Measurements from ENCODE around the gene GTF2H1.
"Not testable (repeated sequence)": the region's sequence is repeated elsewhere in the genome, so short reads cannot be mapped to it uniquely, and the experiment has no call there.

The GTF2H1 gene

GRCh38 chr11:18383388-18384156 is 61.2 kb downstream of the GTF2H1 start:
- peak; percentile 96 for DNase-seq

DNA sequence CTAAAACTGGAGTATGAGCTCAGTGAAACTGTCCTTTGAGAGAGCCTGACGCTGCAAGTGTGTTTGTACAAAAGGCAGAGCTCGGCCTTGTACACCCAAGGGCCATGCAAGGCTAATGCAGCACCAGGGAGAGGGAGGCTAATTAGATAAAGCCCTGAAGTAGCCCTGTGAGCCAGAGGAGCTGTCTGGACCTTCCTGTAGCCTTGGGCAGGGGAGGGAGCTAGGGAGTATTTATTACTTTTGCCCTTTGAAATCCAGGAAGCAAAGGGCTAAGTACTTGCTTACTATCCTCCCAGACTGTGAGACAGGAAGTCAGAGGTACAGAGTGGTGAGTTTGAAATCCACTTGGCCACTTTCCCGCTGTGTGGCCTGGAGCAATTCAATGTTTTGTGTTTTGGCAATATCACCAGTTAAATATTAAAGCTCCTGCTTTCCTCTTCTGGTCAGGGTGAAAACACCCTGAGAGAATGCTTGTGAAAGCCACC is 61.8 kb downstream of the GTF2H1 start:
- DNase-seq, result peak; percentile 52

DNA sequence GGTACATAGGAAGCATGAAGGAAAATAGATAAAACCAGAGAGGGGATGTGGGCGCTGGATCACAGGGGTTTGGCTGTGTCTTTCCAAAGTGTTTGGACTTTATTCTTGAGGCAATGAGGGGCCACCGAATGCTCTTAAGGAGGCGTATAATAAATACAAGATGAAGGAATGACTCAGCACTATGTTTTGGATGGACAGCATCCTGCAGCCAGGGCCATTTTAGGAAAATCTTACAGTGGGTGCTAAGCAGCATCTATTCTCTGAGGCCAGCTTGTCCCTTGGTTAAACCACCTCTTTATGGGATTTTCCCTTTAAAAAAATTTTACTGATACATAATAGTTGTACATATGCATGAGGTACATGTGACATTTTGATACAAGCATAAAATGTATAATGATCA is 67.7 kb downstream of the GTF2H1 start:
- no peak for DNase-seq

GRCh38 chr11:18392434-18393321 is 70.3 kb downstream of the GTF2H1 start:
- DNase-seq, result no peak

DNA sequence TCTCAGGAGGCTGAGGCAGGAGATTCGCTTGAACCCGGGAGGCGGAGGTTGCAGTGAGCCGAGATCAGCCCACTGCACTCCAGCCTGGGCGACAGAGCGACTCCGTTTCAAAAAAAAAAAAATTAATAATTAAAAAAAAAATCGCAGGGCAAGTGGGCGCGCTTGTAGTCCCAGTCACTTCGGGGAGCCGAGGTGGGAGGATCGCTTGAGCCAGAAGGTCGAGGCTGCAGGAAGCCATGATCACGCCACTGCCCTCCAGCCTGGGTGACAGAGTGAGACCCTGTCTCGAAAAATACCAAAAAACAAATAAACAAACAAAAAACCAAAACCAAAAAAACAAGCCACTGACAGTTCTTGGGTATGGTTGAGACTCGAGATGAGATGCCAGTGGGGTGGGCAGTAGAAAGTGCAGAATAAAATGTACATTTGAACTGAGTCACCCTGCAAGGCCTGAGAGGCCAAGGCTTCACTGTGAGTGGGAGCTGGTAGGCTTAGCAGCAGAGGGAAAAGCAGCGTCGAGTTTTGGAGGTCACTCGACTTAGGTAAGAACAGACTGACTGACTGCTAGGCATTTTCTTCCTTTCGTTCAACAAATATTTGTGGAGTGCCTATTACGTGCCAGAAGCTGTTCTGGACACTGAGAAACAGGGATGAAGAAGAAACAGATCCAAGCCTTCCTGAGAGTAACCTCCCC is 71.4 kb downstream of the GTF2H1 start:
- peak; percentile 39 for DNase-seq

DNA sequence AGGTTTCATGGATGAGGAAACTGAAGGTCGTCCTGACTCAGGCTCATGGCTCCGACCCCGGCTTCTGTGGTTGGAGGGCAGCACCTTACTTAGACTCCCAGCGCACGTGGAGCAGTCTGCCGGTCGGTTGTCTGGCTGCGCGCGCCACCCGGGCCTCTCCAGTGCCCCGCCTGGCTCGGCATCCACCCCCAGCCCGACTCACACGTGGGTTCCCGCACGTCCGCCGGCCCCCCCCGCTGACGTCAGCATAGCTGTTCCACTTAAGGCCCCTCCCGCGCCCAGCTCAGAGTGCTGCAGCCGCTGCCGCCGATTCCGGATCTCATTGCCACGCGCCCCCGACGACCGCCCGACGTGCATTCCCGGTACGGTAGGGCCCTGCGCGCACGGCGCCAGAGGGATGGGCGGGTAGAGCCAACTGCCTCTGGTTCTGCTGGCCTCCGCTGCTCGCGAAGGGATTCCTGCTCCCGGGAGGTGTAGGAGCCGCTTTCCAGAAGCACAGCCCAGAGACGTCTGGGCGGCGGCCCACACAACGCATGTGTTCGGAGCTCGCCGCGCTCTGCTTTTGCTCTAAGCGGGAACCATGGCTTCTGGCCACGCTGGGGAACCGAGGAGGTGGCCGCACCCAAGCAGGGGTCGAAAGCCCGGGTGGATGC is 72.0 kb downstream of the GTF2H1 start, which contains the start of gene LDHA:
LDHA (plus strand) TSS at position 289 of the 653 bp plus-strand sequence. CDS start 2,280 bp downstream, outside the sequence.
- DNase-seq, result peak; percentile 99

GRCh38 chr11:18394928-18395734 is 72.8 kb downstream of the GTF2H1 start:
- DNase-seq, result peak; percentile 33

- DNase-seq, result peak; percentile 99
Observed at GRCh38 chr11:18395735-18396504, 73.6 kb downstream of the GTF2H1 start.

DNA sequence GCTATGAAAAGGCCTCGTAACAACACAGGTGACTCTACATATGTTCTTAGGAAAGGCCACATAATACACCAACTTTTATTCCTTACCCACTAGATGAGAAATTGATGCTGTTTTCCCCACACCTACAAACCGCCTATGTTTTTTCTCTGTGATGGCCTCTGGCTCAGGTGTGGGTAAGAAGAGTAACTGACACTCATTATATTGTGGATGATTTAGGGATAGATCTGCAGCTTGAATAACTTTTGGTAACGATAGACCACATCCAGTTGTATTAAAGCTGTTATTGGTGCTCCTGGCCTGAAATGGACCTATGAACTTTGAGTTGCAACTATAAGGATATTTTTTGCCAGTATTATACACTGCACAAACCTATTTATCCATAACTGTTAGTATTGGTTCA is 75.6 kb downstream of the GTF2H1 start:
- no peak for DNase-seq

DNA sequence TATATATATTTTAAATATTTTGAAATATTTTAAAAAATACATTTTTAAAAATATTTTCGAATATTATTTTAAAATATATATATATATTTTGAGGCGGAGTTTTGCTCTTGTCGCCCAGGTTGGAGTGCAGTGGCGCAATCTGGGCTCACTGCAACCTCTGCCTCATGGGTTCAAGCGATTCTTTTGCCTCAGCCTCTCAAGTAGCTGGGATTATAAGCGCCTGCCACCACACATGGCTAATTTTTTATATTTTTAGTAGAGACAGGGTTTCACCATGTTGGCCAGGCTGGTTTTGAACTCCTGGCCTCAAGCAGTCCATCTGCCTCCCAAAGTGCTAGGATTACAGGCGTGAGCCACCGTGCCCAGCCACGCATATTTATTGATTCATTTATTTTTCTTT is 78.7 kb downstream of the GTF2H1 start:
- DNase-seq, result not testable (repeated sequence)

DNA sequence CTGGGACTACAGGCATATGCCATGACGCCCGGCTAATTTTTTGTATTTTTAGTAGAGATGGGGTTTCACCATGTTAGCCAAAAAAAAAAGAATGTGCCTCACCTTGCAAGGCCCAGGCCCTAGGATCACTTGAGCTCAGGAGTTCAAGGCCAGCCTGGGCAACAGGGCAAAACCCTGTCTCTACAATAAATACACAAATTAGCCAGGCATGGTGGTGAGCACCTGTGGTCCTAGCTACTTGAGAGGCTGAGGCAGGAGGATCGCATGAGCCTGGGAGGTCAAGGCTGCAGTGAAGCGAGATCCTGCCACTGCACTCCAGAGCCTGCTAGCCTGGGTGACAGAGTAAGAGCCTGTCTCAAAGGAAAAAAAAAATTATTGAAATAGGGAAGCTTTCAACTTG is 81.7 kb downstream of the GTF2H1 start:
- DNase-seq, result no peak

GRCh38 chr11:18407400-18407799 is 85.0 kb downstream of the GTF2H1 start:
- DNase-seq, result not testable (repeated sequence)

DNA sequence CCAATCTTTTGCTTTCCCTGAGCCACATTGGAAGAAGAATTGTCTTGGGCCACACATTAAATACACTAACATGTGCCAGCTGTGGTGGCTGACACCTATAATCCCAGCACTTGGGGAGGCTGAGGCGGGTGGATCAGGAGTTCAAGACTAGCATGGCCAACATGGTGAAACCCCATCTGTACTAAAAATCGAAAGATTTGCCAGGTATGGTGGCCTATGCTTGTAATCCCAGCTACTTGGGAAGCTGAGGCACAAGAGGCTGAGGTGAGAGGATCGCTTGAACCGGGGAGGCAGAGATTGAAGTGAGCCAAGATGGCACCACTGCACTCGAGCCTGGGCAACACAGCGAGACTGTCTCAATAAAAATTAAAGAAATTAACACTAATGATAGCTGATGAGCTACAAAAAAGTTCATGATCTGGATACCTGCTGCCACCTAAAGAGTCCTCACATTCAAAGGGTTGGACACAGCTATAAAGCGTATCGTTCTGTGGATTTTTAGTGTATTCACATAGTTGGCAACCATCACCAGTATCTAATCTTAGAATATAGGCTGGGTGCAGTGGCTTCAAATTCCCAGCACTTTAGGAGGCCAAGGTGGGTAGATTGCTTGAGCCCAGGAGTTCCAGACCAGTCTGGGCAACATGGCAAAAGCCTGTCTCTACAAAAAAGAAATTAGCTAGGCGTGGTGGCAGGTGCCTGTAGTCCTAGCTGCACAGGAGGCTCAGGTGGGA is 86.4 kb downstream of the GTF2H1 start:
- no peak for DNase-seq

DNA sequence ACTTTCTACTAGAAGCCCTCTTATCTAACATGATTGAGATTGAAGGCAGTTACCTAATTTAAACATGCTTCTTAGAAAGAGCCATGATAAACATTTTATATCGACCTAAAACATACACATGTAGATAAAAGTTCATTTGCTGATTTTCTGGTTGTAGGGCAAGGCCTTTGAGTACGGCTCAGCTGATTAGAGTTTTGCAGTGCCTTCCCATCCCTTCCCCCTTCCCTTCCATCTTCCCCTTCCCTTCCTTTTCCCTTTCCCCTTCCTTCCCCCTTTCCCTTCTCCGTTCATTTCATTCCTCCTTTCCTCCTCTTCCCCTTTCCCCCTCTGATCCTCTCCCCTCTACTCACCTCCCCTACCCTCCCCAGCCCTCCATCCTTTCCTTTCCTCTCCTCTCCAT is 94.1 kb downstream of the GTF2H1 start:
- no peak for DNase-seq
